ENCODE data around the gene SPINK1. TPM values are rescaled to one million over a fixed set of nuclear protein-coding genes. Genes with fewer than 3 reads are reported as not detected.

The SPINK1 gene
- total RNA-seq, 1 experiment from 2014 or later, result 4.5 TPM

- ChIA-PET POLR2A (no interaction called here), CTCF (no interaction called here), RAD21 (ENCODE audit: low non-redundant PET in 1 of 2, low total read pairs in 2 of 2, uncharacterized antibody in 2 of 2, unreplicated experiment in 2 of 2) (no interaction called here)
- no peak overlapping the region for H3K27ac ChIP-seq (ENCODE audit: low read depth, low read length)
- H3K9me2 ChIP-seq (ENCODE audit: insufficient read depth), result no peaks in the 10 kb centered on the region
- H3K4me3 ChIP-seq (replicated peaks in 1 of 2; ENCODE audit: low read depth in 1 of 2, low read length in 2 of 2), result no peak overlapping the region
- no peaks in the 10 kb centered on the region for H3K36me3 ChIP-seq (ENCODE audit: control insufficient read depth in 1 of 2, insufficient read depth in 2 of 2, low read length in 2 of 2)
- TF ChIP-seq YY1 (IDR thresholded peaks at IDR 0.05; ENCODE audit: extremely low read depth, insufficient replicate concordance, low read depth, low read length) (no peak), SIN3A (IDR thresholded peaks at IDR 0.05; ENCODE audit: low read depth) (no peak), RAD21 (IDR thresholded peaks at IDR 0.05; ENCODE audit: low read depth) (no peak), CEBPB (IDR thresholded peaks at IDR 0.05; ENCODE audit: low read depth) (no peak), EGR1 (IDR thresholded peaks at IDR 0.05; ENCODE audit: low read depth) (no peak), ZNF274 (IDR thresholded peaks at IDR 0.05; ENCODE audit: low read depth, low read length) (no peak), JUND (IDR thresholded peaks at IDR 0.05) (no peak), POLR2A (IDR thresholded peaks at IDR 0.05; ENCODE audit: borderline replicate concordance, extremely low read depth, insufficient read depth, insufficient read length) (no peak), ZBTB33 (IDR thresholded peaks at IDR 0.05; ENCODE audit: extremely low read depth, insufficient replicate concordance, low read length) (no peak), ZFX (IDR thresholded peaks at IDR 0.05) (no peak)
- TF ChIP-seq, protein P1, sequence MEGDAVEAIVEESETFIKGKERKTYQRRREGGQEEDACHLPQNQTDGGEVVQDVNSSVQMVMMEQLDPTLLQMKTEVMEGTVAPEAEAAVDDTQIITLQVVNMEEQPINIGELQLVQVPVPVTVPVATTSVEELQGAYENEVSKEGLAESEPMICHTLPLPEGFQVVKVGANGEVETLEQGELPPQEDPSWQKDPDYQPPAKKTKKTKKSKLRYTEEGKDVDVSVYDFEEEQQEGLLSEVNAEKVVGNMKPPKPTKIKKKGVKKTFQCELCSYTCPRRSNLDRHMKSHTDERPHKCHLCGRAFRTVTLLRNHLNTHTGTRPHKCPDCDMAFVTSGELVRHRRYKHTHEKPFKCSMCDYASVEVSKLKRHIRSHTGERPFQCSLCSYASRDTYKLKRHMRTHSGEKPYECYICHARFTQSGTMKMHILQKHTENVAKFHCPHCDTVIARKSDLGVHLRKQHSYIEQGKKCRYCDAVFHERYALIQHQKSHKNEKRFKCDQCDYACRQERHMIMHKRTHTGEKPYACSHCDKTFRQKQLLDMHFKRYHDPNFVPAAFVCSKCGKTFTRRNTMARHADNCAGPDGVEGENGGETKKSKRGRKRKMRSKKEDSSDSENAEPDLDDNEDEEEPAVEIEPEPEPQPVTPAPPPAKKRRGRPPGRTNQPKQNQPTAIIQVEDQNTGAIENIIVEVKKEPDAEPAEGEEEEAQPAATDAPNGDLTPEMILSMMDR (IDR thresholded peaks at IDR 0.05 in 2 of 3, conservative IDR thresholded peaks at IDR 0.05 in 1 of 3; ENCODE audit: borderline replicate concordance in 1 of 3, insufficient read depth in 1 of 3, low read depth in 2 of 3, low read length in 2 of 3), result no peak
- TF ChIP-seq, protein P2, sequence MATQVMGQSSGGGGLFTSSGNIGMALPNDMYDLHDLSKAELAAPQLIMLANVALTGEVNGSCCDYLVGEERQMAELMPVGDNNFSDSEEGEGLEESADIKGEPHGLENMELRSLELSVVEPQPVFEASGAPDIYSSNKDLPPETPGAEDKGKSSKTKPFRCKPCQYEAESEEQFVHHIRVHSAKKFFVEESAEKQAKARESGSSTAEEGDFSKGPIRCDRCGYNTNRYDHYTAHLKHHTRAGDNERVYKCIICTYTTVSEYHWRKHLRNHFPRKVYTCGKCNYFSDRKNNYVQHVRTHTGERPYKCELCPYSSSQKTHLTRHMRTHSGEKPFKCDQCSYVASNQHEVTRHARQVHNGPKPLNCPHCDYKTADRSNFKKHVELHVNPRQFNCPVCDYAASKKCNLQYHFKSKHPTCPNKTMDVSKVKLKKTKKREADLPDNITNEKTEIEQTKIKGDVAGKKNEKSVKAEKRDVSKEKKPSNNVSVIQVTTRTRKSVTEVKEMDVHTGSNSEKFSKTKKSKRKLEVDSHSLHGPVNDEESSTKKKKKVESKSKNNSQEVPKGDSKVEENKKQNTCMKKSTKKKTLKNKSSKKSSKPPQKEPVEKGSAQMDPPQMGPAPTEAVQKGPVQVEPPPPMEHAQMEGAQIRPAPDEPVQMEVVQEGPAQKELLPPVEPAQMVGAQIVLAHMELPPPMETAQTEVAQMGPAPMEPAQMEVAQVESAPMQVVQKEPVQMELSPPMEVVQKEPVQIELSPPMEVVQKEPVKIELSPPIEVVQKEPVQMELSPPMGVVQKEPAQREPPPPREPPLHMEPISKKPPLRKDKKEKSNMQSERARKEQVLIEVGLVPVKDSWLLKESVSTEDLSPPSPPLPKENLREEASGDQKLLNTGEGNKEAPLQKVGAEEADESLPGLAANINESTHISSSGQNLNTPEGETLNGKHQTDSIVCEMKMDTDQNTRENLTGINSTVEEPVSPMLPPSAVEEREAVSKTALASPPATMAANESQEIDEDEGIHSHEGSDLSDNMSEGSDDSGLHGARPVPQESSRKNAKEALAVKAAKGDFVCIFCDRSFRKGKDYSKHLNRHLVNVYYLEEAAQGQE (IDR thresholded peaks at IDR 0.05; ENCODE audit: low read depth), result no peak
- TF ChIP-seq, protein P3, sequence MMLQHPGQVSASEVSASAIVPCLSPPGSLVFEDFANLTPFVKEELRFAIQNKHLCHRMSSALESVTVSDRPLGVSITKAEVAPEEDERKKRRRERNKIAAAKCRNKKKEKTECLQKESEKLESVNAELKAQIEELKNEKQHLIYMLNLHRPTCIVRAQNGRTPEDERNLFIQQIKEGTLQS (IDR thresholded peaks at IDR 0.05), result no peak
- no peak overlapping the region for H3K9ac ChIP-seq (ENCODE audit: low read length)
- no peaks in the 10 kb centered on the region for H3K4me1 ChIP-seq (ENCODE audit: control insufficient read depth in 1 of 2, insufficient read depth in 2 of 2, low read length in 2 of 2)
- H3K27me3 ChIP-seq (ENCODE audit: insufficient read depth, low read length), result no peaks in the 10 kb centered on the region
- H3K9me3 ChIP-seq (ENCODE audit: control insufficient read depth in 1 of 2, insufficient read depth in 1 of 2, low read depth in 1 of 2, low read length in 2 of 2), result no peaks in the 10 kb centered on the region
- no peaks in the 10 kb centered on the region for H3K79me2 ChIP-seq (ENCODE audit: insufficient read depth, low read length)
- H2AFZ ChIP-seq (ENCODE audit: low read depth, low read length, poor library complexity, severe bottlenecking), result no peak overlapping the region
- DNase-seq (ENCODE audit: low read depth, low spot score) (no peak), ATAC-seq (no peak)
- no peak overlapping the region for H3K4me2 ChIP-seq (ENCODE audit: low read length)
- no TSS peak for BruUV-seq (replicated peaks)
- intact Hi-C loops (cut with micrococcal nuclease), result no loop called here
- no peaks in the 10 kb centered on the region for H4K20me1 ChIP-seq (ENCODE audit: insufficient read depth)
These were observed 21.4 kb downstream of the SPINK1 start for GRCh38 chr5:147809830-147810666.
